ENCODE data around the gene PNLIPRP2.

PNLIPRP2 gene

GRCh38 chr10:116657863-116658551, 37.3 kb downstream of the PNLIPRP2 start:
- no peak for DNase-seq

- no peak for DNase-seq
These were observed 38.4 kb downstream of the PNLIPRP2 start for GRCh38 chr10:116659049-116659670.

GRCh38 chr10:116660860-116661259, 40.1 kb downstream of the PNLIPRP2 start:
- DNase-seq, result no peak

DNA sequence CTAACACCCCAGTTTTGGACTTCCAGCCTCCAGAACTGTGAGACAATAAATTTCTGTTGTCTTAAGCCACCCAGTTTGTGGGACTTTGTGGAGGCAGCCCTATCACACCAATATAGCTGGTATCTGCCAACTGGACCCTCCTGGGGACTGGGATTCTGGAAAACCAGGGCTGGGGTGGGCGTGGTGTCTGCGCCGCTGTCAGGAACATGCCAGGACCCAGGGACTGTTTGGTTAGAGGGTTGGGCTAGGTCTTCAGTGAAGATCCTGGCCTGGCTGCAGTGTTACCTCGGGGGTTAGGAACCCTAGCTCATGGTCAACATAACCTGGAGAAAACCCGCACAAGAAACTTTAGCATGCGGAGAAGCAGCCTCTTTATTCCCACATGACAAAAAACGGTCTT, 42.6 kb downstream of the PNLIPRP2 start:
- no peak for DNase-seq

DNA sequence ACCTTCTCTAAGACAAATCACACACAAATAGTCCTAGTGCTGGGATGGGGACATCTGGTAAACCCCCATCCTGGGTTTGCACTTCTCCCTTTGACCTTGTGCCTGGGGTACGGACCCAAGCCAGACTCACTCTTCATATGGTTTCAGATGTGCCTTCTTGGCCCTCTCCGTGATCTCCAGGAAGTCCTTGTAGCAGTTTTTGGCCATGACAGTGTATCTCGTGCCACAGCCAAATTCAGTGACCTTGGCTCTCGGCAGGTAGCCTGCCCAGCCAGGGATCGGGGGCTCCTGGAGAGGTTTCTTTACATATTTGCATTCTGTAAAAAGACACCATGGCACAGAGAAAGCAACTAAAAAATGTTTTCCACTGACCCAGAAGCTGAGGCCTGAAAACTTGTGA, 43.9 kb downstream of the PNLIPRP2 start:
- DNase-seq, result no peak

- no peak for DNase-seq
These were observed 44.9 kb downstream of the PNLIPRP2 start for GRCh38 chr10:116665541-116666125.

DNA sequence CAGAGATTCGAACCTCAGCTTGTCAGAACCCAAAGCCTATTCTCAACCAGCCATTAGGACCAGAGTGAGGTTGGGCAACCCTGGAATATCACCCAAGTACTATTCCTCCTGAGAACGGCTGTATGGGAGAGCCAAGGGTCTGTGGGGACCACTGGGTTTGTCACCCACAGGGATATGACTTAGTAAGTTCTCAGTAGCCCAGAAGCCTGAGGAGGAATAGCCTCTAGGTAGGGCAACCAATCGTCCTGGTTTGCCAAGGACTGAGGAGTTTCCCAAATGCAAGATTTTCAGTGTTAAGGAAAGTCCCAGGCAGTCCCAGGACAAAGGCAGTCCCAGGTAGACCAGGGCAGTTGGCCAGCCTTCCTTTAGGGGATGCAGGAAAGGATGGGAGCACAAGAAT, 46.7 kb downstream of the PNLIPRP2 start:
- DNase-seq, result no peak

GRCh38 chr10:116668018-116668417, 47.3 kb downstream of the PNLIPRP2 start:
- no peak for DNase-seq

DNA sequence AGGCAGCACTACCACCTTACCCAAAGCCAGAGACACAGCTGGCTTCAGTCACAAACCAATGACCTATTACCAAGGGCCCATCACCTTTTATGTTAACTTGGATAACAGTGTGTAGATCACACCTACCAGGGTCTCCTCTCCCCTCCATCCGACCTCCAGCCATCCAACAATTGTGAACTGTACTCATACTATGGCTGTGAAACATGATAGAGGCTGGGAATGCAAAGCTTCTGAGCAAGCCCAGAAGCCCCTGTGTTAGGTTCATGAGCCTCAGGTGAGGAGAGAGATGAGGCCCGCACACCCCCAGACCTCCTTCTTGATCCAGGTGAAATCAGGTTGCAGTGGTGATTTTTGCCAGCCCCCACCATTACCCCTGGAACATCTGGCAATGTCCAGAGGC, 47.7 kb downstream of the PNLIPRP2 start:
- DNase-seq, result no peak

- DNase-seq, result no peak
These were observed 48.3 kb downstream of the PNLIPRP2 start for GRCh38 chr10:116669080-116669479.

DNA sequence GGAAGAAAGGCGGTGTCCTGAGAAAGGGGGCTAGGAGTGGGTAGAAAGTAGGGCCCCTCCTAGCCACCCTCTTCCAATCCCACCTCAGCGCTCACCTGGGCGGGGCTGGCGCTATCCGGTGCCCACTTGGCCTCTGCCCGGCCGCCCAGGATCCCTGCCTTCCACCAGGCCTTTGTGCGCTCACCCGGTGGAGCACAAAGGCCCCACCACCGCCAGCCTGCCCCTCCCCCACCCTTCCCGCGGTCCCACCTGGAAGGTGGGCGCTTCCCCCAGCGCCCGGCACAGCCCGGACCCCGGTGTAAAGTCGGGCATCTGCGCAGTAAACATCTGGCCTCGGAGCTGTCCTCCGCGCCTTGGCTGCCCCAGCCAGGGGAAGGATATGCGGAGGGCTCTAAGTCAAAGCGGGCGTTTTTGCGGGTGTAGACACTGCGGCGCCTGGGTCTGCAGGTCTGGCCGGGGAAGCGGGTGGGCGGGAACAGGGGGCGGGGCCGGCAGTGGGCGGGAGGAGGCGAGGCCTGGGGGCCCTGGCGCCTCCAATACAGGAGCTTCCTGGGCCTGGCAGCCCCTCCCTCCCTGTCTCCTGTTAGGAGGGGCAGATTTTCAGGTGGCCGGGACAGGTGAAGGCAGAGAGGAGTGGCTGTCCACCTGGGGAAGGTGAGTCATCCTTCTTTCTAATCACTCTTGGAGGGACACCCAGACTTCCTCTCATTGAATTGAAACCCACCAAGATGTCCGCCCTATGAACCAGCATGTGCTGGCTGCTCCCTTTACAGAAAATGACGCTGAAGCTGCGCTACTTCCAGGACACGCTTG, 49.3 kb downstream of the PNLIPRP2 start:
- no peak for DNase-seq

GRCh38 chr10:116670706-116671105, 50.0 kb downstream of the PNLIPRP2 start:
- DNase-seq, result no peak

GRCh38 chr10:116671274-116671926, 50.6 kb downstream of the PNLIPRP2 start:
- DNase-seq, result no peak

GRCh38 chr10:116672891-116673290, 52.1 kb downstream of the PNLIPRP2 start:
- DNase-seq, result no peak

DNA sequence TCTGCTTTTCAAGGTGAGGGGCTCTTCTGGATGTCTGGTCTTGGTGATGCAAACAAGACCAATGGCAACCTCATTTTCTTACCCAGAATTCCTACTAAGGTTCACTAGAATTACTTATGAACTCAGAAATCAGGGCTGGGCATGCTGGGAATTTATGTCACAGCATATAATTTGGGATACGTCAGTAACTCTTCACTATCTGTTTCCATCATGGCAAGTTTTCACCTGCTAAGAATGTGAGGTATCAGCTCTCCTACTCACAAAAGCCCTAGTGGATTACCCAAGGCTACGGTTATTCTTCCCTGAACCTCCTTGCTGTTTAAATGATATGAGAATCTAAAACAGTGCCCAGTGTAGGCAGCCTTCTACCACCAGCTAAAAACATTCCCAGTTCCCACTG, 53.1 kb downstream of the PNLIPRP2 start:
- DNase-seq, result no peak

DNA sequence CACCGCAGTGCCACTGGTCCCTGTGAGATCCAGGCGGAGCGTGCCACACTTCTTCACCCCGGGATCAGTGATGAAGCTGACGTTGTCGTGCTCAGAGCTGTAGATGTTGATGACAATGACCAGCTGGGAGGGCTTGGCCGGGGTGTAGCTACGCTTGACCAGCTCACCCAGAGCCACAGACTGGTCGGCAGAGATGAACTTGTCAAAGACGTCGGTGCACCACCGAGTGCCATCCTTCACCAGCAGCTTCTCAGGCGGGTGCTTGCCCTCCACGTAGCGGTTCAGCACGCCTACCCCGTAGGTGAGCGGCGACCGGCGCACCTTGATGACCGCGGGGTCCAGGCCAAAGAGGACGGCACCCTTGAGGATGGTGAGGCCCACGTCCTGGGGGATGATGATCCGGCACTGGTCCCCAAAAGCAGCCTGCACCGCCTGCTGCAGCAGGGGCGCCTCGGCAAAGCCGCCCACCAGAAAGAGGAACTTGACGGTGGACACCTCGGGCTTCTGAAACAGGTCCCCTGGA, 54.2 kb downstream of the PNLIPRP2 start:
- no peak for DNase-seq

DNA sequence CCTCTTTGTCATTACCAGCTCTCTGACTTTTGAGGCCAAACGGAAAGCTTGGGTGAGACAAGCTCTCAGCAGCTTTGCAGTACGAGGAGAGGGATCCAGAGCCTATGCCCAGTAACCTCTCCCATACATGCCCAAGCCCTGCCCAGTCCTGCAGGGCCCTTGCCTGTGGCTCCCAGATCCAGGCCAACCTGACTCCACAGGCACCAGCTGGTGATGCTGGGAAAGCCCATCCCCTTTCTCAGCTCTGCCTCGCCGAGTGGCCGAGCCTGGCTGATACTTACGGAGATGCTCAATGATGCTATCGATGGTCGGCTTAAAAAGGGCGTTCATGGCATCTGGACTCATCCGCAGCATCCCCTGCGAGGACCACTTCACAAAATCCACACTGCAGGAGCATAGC, 55.4 kb downstream of the PNLIPRP2 start:
- no peak for DNase-seq

GRCh38 chr10:116676633-116677032, 55.9 kb downstream of the PNLIPRP2 start:
- no peak for DNase-seq

- no peak for DNase-seq
These were observed 58.6 kb downstream of the PNLIPRP2 start for GRCh38 chr10:116679351-116679750.

GRCh38 chr10:116683166-116683565, 62.4 kb downstream of the PNLIPRP2 start:
- DNase-seq, result no peak

DNA sequence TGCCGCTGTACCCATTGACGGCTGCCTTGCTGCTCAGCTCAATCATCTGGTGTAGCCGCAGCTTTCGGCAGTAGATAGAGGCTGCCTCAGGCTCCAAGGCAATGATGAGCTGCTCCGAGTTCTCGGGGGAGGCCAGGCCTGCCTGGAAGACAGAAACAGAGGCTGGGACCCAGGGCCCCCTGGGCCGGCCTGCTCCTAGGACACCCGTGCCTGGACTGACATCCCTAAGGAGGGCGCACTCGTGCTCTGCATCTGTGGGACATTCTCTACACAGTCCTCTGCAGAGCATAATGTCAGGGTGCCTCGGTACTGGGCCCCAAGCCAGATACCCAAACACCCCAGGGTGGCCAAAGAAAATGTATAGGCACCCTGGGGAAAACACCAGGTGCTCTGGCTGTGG, 63.1 kb downstream of the PNLIPRP2 start:
- DNase-seq, result no peak

GRCh38 chr10:116684781-116685180, 64.0 kb downstream of the PNLIPRP2 start:
- no peak for DNase-seq

DNA sequence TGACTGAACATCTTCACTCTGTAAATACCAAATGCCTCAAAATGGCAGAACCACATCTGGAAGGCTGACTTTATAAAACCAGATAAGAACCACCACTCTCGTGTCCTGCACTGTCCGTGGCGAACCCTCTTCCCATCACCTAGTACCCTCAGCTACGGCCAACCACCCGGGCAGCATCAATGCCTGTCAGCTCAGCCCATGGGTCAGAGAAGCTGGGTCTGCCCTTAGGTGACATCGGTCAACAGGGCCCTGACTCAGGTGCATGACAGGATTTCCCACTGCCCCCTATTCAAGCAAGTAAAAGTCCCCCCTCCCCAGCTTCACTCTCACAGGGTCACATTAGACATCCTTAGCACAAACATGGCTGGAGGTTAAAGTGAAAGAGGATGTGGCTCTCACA, 65.1 kb downstream of the PNLIPRP2 start:
- DNase-seq, result no peak
